Daoy (cell line): ENCODE data around the gene TRPT1. TPM values are rescaled to one million over a fixed set of nuclear protein-coding genes. Genes with fewer than 3 reads are reported as not detected.

Experiments
- DNase-seq: peaks from one replicate; pipeline ENCODE4 v3.0.0-alpha.2; 2015; ENCODE audit warnings: low read depth
- total RNA-seq: library from RNA; depleted of rRNA; stranded (reverse); fragments of >200 nt; shearing (Covaris generic); gene quantifications from 2 replicates; pipeline ENCODE4 v1.2.3, GENCODE V29; 2014

TRPT1 gene
- total RNA-seq, 1 experiment from 2014 or later: 19.9 TPM

- no peak for DNase-seq
Measured at GRCh38 chr11:64245401-64245796, 19.4 kb upstream of the TRPT1 start.

GRCh38 chr11:64244966-64245365 lies 19.0 kb upstream of the TRPT1 start:
- DNase-seq: no peak

DNA sequence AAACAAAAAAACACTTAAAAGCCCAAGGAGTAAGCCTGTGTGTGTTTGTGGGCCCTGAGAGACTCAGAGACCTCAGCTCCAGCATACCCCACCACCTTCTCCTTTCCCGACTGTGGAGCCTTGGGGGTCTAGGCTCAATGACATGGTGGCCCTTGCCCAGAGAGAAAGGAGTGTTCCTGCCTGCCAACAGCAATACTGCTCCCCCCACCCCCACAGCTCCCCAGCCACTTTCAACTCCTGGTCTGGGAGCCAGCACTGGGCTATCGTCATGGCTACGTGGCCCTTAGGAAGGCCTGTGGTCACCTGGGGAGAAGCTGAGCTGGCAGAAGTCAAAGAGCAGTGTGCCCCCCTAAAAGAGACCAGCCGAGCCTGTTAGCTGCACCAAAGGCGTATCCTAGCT lies 18.1 kb upstream of the TRPT1 start:
- DNase-seq: no peak

GRCh38 chr11:64243236-64243854 lies 17.4 kb upstream of the TRPT1 start:
- DNase-seq: no peak

- DNase-seq: peak; percentile 63
Measured at GRCh38 chr11:64241491-64242374, 15.7 kb upstream of the TRPT1 start.

- DNase-seq: peak; percentile 99
Measured at GRCh38 chr11:64241241-64241490, 15.2 kb upstream of the TRPT1 start.

DNA sequence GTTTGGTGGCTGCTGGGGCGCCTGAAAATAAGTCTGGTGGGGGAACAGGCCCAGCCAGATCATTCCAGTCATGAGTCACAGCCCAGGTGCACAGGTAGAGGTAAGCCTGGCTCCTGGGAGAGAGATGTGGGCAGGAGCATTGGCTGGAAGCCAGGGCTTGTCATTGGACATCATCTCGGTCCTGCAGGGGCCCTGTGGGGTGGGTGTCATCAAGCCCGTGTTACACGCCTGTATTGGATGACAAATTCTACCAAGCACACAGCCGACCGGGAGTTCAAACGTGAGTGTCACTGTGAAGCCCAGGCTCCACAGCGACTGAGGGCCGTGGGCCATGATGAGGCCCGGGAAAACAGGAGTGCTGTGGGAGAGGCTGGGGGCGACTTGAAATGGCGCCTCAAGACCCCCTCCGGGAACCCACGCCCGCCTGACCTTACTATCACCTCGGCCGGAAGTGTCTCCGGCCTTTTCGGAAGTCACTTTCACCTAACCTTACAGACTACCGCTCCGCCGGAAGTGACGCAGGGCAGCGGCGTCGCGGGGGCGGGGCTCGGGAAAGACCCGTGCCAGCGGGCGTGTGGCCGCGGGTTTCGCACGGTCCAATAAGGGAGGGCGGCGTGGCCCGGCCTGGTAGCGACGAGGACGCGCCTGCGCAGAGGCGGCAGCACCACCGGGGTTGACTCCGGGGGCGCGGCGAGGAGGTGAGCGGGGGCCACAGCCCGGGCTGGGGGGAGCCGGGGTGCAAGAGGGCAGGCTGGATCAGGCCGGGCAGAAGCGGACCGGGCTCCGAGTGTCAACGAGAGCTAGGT lies 14.7 kb upstream of the TRPT1 start, which contains the start of gene FKBP2:
TSS of gene FKBP2 (plus strand) at position 661 of the 806 bp plus-strand sequence. CDS start 1,293 bp downstream, outside the sequence.
- peak; percentile 98 for DNase-seq

GRCh38 chr11:64239662-64240434 lies 13.9 kb upstream of the TRPT1 start:
- DNase-seq: no peak

DNA sequence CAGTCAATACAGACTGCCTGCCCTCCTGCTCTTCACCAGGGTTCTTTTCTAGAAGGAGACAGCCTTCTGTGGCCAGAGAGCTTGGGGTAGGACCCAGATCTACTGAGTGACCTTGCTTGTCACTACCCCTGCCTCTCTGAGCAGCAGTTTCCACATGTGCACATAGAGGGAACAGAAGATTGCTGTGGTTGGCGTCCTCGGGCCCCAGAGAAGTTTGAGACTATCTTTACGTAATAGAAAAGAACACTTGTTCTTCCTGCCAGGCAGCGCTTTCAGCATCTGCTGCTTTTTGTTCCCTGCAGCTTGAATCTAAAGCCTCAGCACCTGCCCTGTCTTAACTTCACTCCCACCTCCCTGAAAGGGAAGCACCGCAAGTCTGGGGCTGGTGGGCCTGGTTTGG lies 13.0 kb upstream of the TRPT1 start:
- DNase-seq: no peak

GRCh38 chr11:64238076-64238475 lies 12.1 kb upstream of the TRPT1 start:
- DNase-seq: no peak

DNA sequence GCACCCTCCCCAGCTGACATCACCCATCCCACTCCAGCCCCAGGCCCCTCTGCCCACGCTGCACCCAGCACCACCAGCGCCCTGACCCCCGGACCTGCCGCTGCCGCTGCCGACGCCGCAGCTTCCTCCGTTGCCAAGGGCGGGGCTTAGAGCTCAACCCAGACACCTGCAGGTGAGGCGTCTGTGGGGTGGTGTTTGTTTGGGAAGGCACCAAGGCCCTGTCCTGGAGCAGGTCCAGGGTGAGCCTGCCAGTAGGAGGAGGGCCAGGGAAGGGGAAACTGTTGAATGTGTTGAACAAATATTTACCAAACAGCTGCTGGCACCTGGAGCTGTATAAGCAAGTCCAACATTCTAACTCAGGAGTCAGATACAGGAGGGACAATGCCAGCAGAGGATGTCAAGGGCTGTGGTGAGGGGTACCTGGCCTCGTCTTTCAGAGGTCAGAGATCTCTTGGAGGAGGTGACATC lies 11.5 kb upstream of the TRPT1 start:
- no peak for DNase-seq

GRCh38 chr11:64235437-64236161 lies 9.6 kb upstream of the TRPT1 start:
- DNase-seq: no peak

DNA sequence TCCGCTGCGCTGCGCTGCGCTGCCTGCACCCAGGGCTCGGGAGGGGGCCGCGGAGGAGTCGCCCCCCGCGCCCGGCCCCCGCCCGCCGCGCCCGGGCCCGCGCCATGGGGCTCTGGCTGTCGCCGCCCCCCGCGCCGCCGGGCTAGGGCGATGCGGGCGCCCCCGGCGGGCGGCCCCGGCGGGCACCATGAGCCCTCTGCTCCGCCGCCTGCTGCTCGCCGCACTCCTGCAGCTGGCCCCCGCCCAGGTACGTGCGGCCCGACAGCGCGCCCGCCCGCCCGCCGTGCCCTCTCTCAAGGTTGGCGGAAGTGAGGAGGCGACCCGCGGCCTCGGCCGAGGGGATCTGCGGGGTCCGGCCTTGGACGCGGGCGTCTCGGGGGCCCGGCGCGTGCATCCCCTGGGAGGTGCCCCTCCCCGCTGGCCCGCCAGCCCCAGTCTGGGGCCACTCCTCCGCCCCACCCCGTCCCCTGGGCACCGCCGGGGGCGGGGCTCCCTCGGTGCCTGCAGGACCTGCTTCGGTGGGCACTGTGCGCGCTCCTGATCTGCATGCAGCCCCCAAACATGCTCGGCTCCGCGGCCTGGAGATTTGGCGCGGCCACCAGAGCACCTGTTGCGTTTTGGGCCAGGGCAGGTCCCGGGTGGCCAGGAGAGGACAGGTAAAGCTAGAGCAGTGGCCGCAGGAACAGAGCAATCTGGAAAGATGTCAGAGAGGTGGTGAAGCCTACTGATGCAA lies 8.8 kb upstream of the TRPT1 start:
- DNase-seq: peak; percentile 54

GRCh38 chr11:64233913-64234586 lies 8.1 kb upstream of the TRPT1 start, which contains the start of gene VEGFB:
Gene VEGFB, plus strand, starts transcription at chr11:64234584. Its CDS starts 250 bp downstream, at chr11:64234834.
- DNase-seq: peak; percentile 71

- no peak for DNase-seq
Measured at GRCh38 chr11:64232967-64233315, 7.0 kb upstream of the TRPT1 start.

DNA sequence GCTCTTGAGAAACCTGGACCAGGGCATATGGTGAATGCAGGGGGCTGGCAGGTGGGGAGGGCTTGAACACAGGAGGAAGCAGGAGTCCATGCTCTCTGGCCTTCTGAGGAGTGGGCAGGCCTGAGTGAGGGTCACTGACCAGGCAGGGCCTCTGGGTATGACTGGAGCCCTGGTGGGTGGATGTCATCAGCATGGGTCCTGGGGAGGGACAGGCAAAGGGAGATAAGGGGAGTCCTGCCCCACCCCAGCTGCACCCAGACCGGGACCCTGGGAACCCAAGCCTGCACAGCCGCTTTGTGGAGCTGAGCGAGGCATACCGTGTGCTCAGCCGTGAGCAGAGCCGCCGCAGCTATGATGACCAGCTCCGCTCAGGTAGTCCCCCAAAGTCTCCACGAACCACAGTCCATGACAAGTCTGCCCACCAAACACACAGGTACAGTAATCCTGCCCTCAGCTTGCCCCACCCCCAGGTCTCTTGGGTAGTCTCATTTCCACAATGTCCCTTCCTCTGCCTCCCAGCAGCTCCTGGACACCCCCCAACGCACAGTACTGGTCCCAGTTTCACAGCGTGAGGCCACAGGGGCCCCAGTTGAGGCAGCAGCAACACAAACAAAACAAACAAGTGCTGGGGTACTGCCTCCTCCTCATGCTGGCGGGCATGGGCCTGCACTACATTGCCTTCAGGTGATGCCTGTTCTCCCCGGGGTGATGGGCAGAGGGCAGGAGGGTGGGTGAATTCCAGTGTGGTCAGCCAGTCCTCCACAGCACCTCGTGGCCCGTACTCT lies 6.4 kb upstream of the TRPT1 start:
- no peak for DNase-seq

GRCh38 chr11:64231546-64231945 lies 5.6 kb upstream of the TRPT1 start:
- DNase-seq: no peak

GRCh38 chr11:64230985-64231365 lies 5.0 kb upstream of the TRPT1 start:
- DNase-seq: no peak
